OCI-M2 (cell line): ENCODE measurements around the gene DICER1.
"Not testable (repeated sequence)": the region's sequence is repeated elsewhere in the genome, so short reads cannot be mapped to it uniquely, and the experiment has no call there.

Experiments used
- DNase-seq: peaks from one replicate; lab custom pipeline; 2025; ENCODE audit not compliant: unreplicated experiment; lab: John Stamatoyannopoulos, UW

Gene DICER1

GRCh38 chr14:95185033-95185766, 27.9 kb upstream of the DICER1 start:
- DNase-seq, result no peak

- DNase-seq, result no peak
Observed at GRCh38 chr14:95184413-95184790, 27.1 kb upstream of the DICER1 start.

GRCh38 chr14:95183532-95184412, 26.4 kb upstream of the DICER1 start:
- no peak for DNase-seq

- no peak for DNase-seq
Observed at GRCh38 chr14:95183082-95183481, 25.8 kb upstream of the DICER1 start.

DNA sequence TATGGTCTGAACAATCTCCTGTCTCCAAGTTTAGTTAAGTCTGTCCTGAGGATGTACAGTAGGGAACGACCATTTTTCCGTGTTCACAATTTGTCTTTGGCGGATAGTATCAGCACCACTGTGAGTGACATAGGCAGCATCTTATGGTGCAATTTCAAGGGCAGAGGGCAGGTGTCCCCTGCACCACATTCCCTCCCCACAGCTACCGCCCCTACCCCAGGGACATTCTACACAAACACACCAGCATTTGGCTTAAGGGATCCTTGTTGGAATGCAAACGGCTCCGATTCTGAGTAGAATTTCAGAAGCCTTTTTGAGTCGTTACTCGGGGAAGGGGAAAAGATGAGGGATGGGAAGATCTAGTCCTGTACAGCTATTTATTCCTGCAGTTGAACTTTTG, 25.1 kb upstream of the DICER1 start:
- no peak for DNase-seq

DNA sequence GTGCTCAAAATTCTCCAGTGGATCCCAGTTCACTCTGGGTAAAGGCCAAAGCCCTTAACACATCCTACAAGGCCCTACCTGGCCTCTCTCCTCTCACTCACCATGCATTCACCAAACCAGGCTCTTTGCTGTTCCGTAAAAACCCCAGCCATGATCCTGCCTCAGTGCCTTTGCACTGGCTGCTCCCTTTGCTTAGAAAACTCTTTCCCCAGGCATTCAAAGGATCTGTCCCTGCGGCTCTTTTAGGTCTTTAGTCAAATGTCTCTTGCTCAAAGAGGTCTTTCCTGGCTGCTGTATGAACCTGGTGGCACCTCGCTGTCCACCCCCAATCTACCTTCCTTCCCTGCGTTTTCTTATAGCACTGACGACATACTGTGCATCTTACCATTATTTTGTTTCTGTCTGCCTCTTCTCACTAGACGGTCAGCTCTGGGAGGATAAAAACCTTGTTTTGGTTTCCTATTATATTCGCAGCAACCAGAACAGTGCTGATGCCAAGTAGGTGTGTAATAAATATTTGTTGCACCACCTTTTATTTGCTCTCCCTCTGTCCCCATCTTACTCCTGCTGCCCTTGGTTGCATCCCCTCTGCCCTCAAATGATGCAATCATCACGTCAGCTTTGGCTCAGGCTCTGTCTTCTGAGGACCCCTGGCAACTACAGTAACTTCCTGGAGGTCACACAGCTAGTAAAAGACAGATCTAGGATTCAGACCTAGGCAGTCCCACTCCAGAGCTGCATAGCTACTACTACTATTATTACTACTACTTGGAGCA, 23.8 kb upstream of the DICER1 start:
- DNase-seq, result no peak

DNA sequence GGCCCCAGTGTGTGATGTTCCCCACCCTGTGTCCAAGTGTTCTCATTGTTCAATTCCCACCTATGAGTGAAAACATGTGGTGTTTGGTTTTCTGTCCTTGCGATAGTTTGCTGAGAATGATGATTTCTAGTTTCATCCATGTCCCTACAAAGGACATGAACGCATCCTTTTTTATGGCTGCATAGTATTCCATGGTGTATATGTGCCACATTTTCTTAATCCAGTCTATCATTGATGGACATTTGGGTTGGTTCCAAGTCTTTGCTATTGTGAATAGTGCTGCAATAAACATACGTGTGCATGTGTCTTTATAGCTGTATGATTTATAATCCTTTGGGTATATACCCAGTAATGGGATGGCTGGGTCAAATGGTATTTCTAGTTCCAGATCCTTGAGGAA, 18.3 kb upstream of the DICER1 start:
- not testable (repeated sequence) for DNase-seq

- DNase-seq, result no peak
Observed at GRCh38 chr14:95174184-95174792, 17.0 kb upstream of the DICER1 start.

DNA sequence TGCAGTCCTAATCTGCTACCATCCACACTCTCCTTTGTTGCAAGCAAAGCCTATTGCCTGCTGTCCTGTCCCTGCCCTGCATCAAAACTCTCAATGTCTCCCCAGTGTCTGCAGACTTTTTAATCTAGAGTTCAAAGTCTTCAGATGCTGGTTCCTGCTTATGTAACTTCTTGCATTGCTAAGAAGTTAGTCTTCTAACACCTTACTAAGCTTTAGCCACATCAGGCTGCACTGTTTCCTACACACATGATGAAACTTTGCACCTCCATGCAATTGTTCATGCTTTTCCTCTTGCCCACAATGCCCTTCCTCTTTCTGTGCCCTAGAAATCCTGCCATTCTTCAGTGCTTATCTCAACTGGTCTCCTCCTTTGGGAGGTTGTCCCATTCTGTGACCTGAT, 16.2 kb upstream of the DICER1 start:
- no peak for DNase-seq

GRCh38 chr14:95167177-95167576, 9.8 kb upstream of the DICER1 start:
- no peak for DNase-seq

DNA sequence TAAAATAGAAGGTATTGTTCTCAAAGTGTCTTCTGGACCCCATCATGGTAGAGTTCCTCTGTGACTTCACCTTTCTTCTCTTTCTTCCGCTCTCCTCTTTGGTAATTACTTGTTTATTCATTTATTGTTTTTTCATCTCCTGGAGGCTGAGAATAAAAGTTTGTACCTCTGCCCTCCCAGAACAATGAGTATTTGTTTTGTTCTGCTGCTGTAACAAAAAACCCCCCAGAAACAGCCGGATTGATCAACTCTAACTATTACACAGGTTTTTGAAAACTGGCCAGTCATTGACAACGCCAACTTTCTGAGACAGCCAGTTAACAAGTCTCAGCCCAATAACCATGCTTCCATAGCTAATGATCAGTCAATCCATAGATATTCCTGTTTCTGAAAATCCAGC, 8.2 kb upstream of the DICER1 start:
- no peak for DNase-seq

GRCh38 chr14:95164506-95164905, 7.2 kb upstream of the DICER1 start:
- DNase-seq, result no peak

DNA sequence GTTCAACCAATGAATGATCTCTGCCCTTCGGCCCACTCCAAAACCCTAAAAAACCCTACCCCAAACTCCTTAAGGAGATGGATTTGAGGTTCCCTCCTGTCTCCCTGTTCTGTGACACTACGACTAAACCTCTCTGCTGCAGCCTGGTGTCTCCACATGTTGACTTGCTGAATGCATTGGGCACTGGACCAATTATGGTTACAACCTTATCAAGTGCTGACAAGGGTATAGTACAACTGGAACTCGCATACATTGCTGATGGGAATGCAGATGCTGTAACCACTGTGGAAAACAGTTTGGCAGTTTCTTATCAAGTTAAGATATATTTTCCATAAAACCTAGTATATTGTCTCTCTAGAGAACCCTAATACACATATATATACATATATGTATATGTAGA, 6.3 kb upstream of the DICER1 start:
- no peak for DNase-seq

- DNase-seq, result no peak
Observed at GRCh38 chr14:95163132-95163531, 5.8 kb upstream of the DICER1 start.

DNA sequence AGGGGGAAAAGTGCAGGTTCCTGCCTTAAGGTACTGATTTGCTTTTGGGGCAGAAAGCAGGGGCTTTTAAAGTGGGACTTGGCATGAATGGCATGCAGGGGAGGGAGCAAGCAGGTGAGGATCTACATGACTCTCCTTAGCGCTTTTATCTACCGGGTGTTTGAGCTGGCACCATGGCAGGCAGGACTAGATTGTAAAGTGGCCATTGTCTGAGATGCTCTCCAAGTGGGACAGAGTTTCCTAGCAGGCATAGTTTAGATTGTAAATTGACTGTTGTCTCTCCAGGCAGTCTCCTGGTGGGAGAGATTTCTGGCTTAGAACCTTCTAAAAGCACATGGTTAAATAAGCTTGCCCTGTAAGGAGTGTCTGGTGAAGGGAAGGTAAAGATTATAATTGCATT, 5.3 kb upstream of the DICER1 start:
- no peak for DNase-seq

DNA sequence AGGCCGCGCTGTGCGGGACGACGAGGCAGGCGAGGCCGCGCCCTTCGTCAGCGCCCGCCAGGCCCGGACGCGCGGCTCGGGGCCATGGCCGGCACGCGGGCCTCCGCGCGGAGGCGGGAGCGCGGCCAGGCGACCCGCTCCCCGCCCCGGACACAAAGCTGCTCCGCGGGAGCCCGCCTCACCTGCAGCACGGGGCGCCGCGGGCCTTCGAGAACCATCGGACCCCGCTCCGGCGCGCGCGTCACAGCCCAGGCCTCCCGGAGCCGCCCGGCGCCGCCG, 342 bp downstream of the DICER1 start:
- DNase-seq, result no peak

- DNase-seq, result no peak
Observed at GRCh38 chr14:95156161-95157047, 925 bp downstream of the DICER1 start.

DNA sequence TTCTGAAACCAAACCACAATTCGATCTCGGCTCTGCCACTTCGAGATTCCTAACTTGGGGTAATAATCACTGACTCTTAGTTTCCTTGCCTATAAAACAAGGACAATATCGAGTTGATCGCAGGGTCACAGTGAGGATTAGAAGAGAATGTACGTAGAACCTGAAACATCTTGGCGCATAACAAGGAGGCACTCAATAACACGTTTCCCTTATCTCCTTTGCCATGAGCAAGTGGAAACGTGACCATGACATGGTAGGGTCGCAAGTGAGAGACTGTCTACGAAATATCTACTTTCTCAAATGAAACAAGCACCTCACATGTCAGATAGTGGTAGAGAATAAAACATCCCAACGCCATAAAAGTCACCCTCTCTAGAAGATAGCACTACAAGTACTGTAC, 2.3 kb downstream of the DICER1 start:
- DNase-seq, result no peak

- no peak for DNase-seq
Observed at GRCh38 chr14:95153866-95154265, 3.5 kb downstream of the DICER1 start.

DNA sequence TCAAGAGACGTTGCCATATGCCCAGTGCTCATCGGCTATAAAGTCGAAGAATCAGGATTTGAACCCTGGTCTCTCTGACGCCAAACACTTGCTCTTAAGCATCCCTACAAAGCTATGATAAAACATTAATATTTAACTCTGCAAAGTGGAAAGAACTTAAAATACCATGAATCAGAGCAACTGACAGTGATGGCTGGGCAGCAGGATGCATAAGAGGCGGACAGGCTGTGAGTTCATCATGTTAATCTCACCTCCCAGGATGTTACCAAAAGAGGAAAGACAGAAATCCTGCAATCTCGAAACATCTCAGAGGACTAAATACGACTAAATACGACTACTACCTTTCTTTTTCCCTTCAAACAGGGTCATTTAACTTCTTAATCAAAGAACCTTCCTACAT, 5.8 kb downstream of the DICER1 start:
- no peak for DNase-seq

DNA sequence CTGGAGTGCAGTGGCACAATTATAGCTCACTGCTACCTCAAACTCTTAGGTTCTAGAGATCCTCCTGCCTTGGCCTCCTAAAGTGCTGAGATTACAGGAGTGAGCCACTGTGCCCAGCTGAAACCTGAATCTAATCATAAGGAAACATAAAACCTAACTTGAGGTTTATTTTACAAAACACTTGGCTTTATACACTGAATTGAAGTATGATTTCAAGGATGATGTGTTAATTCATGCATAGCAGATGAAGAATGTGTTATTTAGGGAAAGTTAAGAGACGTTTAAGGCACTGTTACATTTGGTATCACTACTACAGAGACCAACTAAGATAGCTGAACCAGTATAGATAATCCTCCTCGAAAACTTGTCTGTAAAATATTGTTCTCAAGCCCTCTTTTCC, 6.4 kb downstream of the DICER1 start:
- no peak for DNase-seq
